Endothelial cell of umbilical vein (primary cell): ENCODE measurements around the gene FXYD3. TPM values are rescaled to one million over a fixed set of nuclear protein-coding genes. Genes with fewer than 3 reads are reported as not detected.

ENCODE experiments used
- BruUV-seq: library from RNA; stranded (reverse); fragments of 400-500 nt; replicated peaks from 2 replicates; lab custom pipeline; 2021; lab: Mats Ljungman, UMichigan
- CTCF ChIA-PET: fragments of 300-600, 350-600 bp; sonication (Branson Sonifier 250); formaldehyde crosslinking; loops from one replicate; lab custom pipeline; 2021; ENCODE audit warnings: antibody characterized with exemption, inconsistent platforms; lab: Charles Lee
- POLR2A ChIA-PET: fragments of 300-600, 350-600 bp; sonication (Branson Sonifier 250); formaldehyde crosslinking; loops from one replicate; lab custom pipeline; 2021; ENCODE audit warnings: antibody characterized with exemption, inconsistent platforms; lab: Charles Lee
- DNase-seq: peaks from one replicate; pipeline ENCODE4 v3.0.0-alpha.2; 2011; ENCODE audit warnings: low read depth, low spot score
- FAIRE-seq: peaks from 2 replicates; lab custom pipeline; 2011; peaks lifted over from hg19 to GRCh38; lab: Jason Lieb, UNC
- H2AFZ ChIP-seq: 2 replicates; pipeline ENCODE4 v1.6.0; 2012; ENCODE audit warnings: low read depth, low read length, control low read depth, inconsistent platforms
- H3K27ac ChIP-seq: 2 replicates; pipeline ENCODE4 v1.5.1; 2011; ENCODE audit warnings: low read depth, mild to moderate bottlenecking, control low read depth, low read length, moderate library complexity; ENCODE audit not compliant: insufficient read depth
- H3K27me3 ChIP-seq, 2 experiments: 2 replicates each; pipeline versions ENCODE4 v1.6.0 to v1.6.1; 2011; ENCODE audit warnings: low read length in 2 of 2, mixed read lengths in 1 of 2; ENCODE audit not compliant: control insufficient read depth in 2 of 2, insufficient read depth in 2 of 2
- H3K36me3 ChIP-seq, 2 experiments: 2 replicates in 1 of 2; 3 replicates in 1 of 2; pipeline ENCODE4 v1.5.1; 2011; ENCODE audit warnings: low read length in 2 of 2, mild to moderate bottlenecking in 1 of 2, moderate library complexity in 1 of 2; ENCODE audit not compliant: control insufficient read depth in 2 of 2, insufficient read depth in 2 of 2; ENCODE audit errors: extremely low read depth in 1 of 2
- H3K4me1 ChIP-seq: 3 replicates; pipeline ENCODE4 v1.5.1; 2011; ENCODE audit warnings: mild to moderate bottlenecking, low read length; ENCODE audit not compliant: control insufficient read depth, insufficient read depth; ENCODE audit errors: extremely low read depth
- H3K4me2 ChIP-seq: 2 replicates; pipeline ENCODE4 v1.6.1; 2011; ENCODE audit warnings: low read length, control low read depth, mixed read lengths; ENCODE audit not compliant: insufficient read depth
- H3K4me3 ChIP-seq, 3 experiments: fragments of 200-600 bp in 1 of 3; sonication (generic), shearing (Covaris generic) in 1 of 3; replicated peaks in 1 of 3; 2 replicates each; pipeline ENCODE4 v1.5.1; 2011 to 2016; ENCODE audit warnings: control low read depth in 3 of 3, low read length in 3 of 3, mild to moderate bottlenecking in 2 of 3, inconsistent platforms in 1 of 3, low read depth in 1 of 3, moderate library complexity in 1 of 3; ENCODE audit not compliant: insufficient read depth in 1 of 3
- H3K79me2 ChIP-seq: 2 replicates; pipeline ENCODE4 v1.6.0; 2012; ENCODE audit warnings: low read length, inconsistent platforms; ENCODE audit not compliant: control insufficient read depth, insufficient read depth
- H3K9ac ChIP-seq: replicated peaks from 2 replicates; pipeline ENCODE3; 2011; ENCODE audit warnings: low read length, control low read depth; ENCODE audit not compliant: insufficient read depth; ENCODE audit errors: extremely low read depth
- H3K9me1 ChIP-seq: replicated peaks from 3 replicates; pipeline ENCODE4 v1.6.0; 2011; ENCODE audit warnings: mild to moderate bottlenecking, low read length; ENCODE audit not compliant: control insufficient read depth, insufficient read depth; ENCODE audit errors: extremely low read depth
- H3K9me3 ChIP-seq: replicated peaks from 2 replicates; pipeline ENCODE4 v1.5.1; 2012; ENCODE audit warnings: low read length, inconsistent platforms; ENCODE audit not compliant: control insufficient read depth, insufficient read depth
- H4K20me1 ChIP-seq: replicated peaks from 2 replicates; pipeline ENCODE3; 2011; ENCODE audit warnings: mild to moderate bottlenecking, low read length; ENCODE audit not compliant: control insufficient read depth, insufficient read depth; ENCODE audit errors: extremely low read depth
- CTCF ChIP-seq, 2 donors: IDR thresholded peaks; 1 replicate in 1 of 2; 2 replicates in 1 of 2; pipeline ENCODE4 v1.5.1; 2011; ENCODE audit warnings: low read length in 2 of 2, mild to moderate bottlenecking in 2 of 2, moderate library complexity in 2 of 2, control low read depth in 1 of 2, inconsistent platforms in 1 of 2, low read depth in 1 of 2; ENCODE audit not compliant: insufficient read depth in 1 of 2; ENCODE audit errors: extremely low read depth in 1 of 2
- EZH2 ChIP-seq: IDR thresholded peaks from 2 replicates; pipeline ENCODE4 v1.6.1; 2012; ENCODE audit warnings: borderline replicate concordance, low read depth, mild to moderate bottlenecking, moderate library complexity, low read length, inconsistent platforms; ENCODE audit not compliant: severe bottlenecking
- FOS ChIP-seq: IDR thresholded peaks from 2 replicates; pipeline ENCODE4 v1.6.1; 2011; ENCODE audit warnings: mild to moderate bottlenecking, low read length, moderate library complexity, borderline replicate concordance; ENCODE audit not compliant: insufficient read depth
- GATA2 ChIP-seq: IDR thresholded peaks from 2 replicates; pipeline ENCODE4 v1.7.0; 2011; ENCODE audit warnings: low read depth, mild to moderate bottlenecking, moderate library complexity, mixed read lengths, low read length; ENCODE audit not compliant: insufficient read length, insufficient read depth
- JUN ChIP-seq: IDR thresholded peaks from 2 replicates; pipeline ENCODE4 v1.6.1; 2011; ENCODE audit warnings: borderline replicate concordance, low read depth; ENCODE audit not compliant: insufficient read length, insufficient read depth
- MAX ChIP-seq: IDR thresholded peaks from 2 replicates; pipeline ENCODE4 v1.6.1; 2011; ENCODE audit not compliant: insufficient read depth, insufficient read length
- MYC ChIP-seq: IDR thresholded peaks from one replicate; pipeline ENCODE4 v1.6.1; 2011; ENCODE audit warnings: mild to moderate bottlenecking, low read depth, low read length
- POLR2A ChIP-seq: IDR thresholded peaks from 2 replicates; pipeline ENCODE4 v1.6.1; 2012; ENCODE audit warnings: low read depth, mild to moderate bottlenecking, control low read depth, low read length
- POLR2AphosphoS5 ChIP-seq: IDR thresholded peaks from 2 replicates; pipeline ENCODE4 v1.6.1; 2012; ENCODE audit warnings: low read depth, mild to moderate bottlenecking, control low read depth, low read length, moderate library complexity; ENCODE audit not compliant: insufficient read depth
- dilution Hi-C: fragments of 300-500 bp; cut with MboI; formaldehyde crosslinking; loops from one replicate; pipeline ENCODE4 v1.15.0; 2019; ENCODE audit warnings: low sequenced_read_pairs; ENCODE audit not compliant: extremely low pct_ligation_motif_present
- intact Hi-C: fragments of 100-400 bp; cut with micrococcal nuclease; formaldehyde crosslinking; loops from one replicate; pipeline ENCODE4 v1.10.0; 2022
- polyA plus RNA-seq, 4 experiments: library from polyadenylated mRNA; depleted of rRNA in 3 of 4; stranded (reverse) in 3 of 4; unstranded in 1 of 4; fragments of >200 nt; gene quantifications; 2 replicates each; pipeline versions ENCODE4 v1.2.1 to v1.2.3, GENCODE V29; 2011 to 2012; ENCODE audit warnings: missing spikeins in 1 of 4
- total RNA-seq: library from RNA; stranded (reverse); gene quantifications from 2 replicates; pipeline ENCODE4 v1.2.3, GENCODE V29; 2021

The FXYD3 gene
- total and polyA plus RNA-seq, 2 donors (not counting 3 experiments of a cell fraction or from before 2014, with no cell fraction given): not detected

GRCh38 chr19:35075202-35076025 lies 40.2 kb upstream of the FXYD3 start:
- DNase-seq (no peak), FAIRE-seq (no peak)
- no TSS peak for BruUV-seq
- Histone ChIP-seq H3K9me3 (no peaks in the 10 kb centered on the region), H3K79me2 (no peaks in the 10 kb centered on the region), H3K9ac (no peak overlapping the region), H3K27ac (no peak overlapping the region), H3K4me3 (no peak overlapping the region), H3K9me1 (no peaks in the 10 kb centered on the region), H2AFZ (no peak overlapping the region), H3K4me2 (no peak overlapping the region), H3K27me3 (no peaks in the 10 kb centered on the region), H3K4me1 (no peaks in the 10 kb centered on the region), H4K20me1 (no peaks in the 10 kb centered on the region), H3K36me3 (no peaks in the 10 kb centered on the region)
- dilution Hi-C loops (no loop called here), intact Hi-C loops (no loop called here)
- ChIA-PET CTCF (no interaction called here), POLR2A (no interaction called here)
- no peak for TF ChIP-seq GATA2
- no peak for TF ChIP-seq EZH2
- no peak for TF ChIP-seq JUN
- TF ChIP-seq MYC: no peak
- no peak for TF ChIP-seq POLR2A
- no peak for TF ChIP-seq POLR2AphosphoS5
- TF ChIP-seq FOS: no peak
- no peak for TF ChIP-seq CTCF (IDR thresholded peaks at IDR 0.05; ENCODE audit: extremely low read depth in 1 of 2, insufficient read depth in 1 of 2, low read depth in 1 of 2, low read length in 2 of 2)
- no peak for TF ChIP-seq MAX
